ENCODE results near the gene OCSTAMP.

OCSTAMP gene

GRCh38 chr20:46554828-46555227 is 4.4 kb upstream of the OCSTAMP start:
- TF ChIP-seq, protein P1, sequence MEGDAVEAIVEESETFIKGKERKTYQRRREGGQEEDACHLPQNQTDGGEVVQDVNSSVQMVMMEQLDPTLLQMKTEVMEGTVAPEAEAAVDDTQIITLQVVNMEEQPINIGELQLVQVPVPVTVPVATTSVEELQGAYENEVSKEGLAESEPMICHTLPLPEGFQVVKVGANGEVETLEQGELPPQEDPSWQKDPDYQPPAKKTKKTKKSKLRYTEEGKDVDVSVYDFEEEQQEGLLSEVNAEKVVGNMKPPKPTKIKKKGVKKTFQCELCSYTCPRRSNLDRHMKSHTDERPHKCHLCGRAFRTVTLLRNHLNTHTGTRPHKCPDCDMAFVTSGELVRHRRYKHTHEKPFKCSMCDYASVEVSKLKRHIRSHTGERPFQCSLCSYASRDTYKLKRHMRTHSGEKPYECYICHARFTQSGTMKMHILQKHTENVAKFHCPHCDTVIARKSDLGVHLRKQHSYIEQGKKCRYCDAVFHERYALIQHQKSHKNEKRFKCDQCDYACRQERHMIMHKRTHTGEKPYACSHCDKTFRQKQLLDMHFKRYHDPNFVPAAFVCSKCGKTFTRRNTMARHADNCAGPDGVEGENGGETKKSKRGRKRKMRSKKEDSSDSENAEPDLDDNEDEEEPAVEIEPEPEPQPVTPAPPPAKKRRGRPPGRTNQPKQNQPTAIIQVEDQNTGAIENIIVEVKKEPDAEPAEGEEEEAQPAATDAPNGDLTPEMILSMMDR (IDR thresholded peaks at IDR 0.05; ENCODE audit: insufficient read depth, missing control alignments) = no peak
- no peak for DNase-seq (ENCODE audit: insufficient read length, low spot score)
- no peak for FAIRE-seq

- no peak for DNase-seq (ENCODE audit: insufficient read length, low spot score)
- FAIRE-seq = no peak
- TF ChIP-seq, protein P1 (IDR thresholded peaks at IDR 0.05; ENCODE audit: insufficient read depth, missing control alignments) = no peak
Observed at GRCh38 chr20:46553926-46554325, 3.5 kb upstream of the OCSTAMP start.

DNA sequence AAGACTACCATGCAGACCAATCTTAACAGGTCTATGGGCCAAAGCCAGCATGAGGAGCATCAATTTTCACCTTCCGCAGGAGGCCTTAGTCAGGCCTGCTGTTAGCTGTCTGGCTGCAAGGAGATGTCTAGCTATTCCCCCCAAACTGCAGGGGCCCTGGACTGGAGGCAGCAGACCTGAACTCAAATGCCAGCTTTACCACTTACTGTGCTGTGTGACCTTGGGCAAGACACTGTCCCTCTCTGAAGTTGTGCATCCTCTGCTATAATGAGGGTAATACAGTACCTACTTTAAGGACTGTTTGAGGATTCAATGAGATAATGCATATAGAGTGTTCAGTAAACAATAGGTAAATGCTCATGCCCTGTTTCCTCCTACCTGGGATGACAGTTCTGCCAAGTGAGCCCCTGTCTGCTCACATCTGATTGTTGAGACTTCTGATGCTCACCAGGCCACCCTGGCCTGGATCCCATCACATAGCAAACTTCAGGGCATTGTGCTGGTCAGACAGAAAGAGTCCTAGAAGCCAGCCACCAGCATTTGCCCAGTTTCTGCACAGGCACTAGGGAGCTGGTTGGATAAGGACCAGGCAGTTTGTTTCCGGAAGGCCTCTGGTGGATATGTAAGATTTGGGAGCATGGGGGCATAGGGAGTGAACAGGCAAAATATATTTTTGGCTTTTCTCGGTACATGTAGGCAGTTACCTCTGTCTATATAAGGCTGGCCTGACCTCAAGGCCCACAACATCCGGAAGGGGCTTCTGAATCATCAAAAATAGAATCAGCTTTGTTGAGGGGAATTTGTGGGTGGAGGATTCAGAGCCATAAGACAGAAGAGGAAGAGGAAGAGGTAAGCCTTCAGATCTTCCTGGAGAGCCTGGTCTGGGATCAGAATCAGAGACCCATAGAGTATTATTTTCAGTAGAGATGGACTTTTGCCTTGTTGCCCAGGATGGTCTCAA is 2.3 kb upstream of the OCSTAMP start:
- no peak for FAIRE-seq
- DNase-seq (ENCODE audit: insufficient read length, low spot score) = no peak
- TF ChIP-seq, protein P1 (IDR thresholded peaks at IDR 0.05; ENCODE audit: insufficient read depth, missing control alignments) = no peak

DNA sequence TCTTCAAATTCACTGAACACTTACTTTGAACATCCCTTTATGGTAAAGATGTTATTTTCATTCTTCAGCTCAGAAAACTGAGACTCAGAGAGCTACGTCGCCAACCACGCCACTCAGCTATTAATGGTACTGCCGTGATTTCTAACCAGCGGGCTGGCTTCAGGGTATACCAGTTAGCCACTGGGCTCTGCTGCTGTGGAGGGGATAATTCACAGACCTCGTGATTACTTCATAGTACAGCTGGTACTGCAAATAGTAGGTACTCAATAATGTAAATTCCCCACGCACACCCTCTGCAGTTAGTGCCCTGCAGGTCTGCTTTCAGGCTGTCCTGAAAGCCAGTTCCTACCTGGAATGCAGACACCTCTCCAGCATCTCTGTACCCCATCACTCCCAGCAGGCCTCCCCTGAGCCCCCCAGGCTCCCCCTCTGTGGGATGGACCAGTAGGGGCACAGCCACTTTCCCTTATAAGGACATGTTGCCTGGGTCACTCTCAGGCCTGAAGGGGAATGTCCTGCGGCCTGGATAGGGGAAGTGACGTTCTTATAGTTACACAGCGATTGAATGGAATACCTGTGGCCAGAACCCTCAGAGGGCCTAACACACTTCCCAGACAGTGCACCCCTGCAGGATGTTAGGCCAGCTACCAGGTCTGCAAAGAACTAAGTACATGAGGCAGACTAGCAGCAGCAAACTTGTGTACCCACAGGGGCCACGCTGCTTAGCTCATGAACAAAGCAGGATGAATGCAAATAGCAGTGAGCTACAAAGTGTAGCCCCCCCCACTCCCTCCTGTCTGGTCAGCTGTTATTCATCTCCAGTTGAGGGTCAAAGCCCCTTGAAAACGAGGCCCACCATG is 1.3 kb upstream of the OCSTAMP start:
- DNase-seq (ENCODE audit: insufficient read length, low spot score) (no peak), FAIRE-seq (no peak)
- TF ChIP-seq, protein P1 (IDR thresholded peaks at IDR 0.05; ENCODE audit: insufficient read depth, missing control alignments) = no peak

GRCh38 chr20:46549188-46549972 is 1.1 kb downstream of the OCSTAMP start:
- DNase-seq (ENCODE audit: insufficient read length, low spot score) (no peak), FAIRE-seq (no peak)
- TF ChIP-seq, protein P1 (IDR thresholded peaks at IDR 0.05; ENCODE audit: insufficient read depth, missing control alignments) = no peak

DNA sequence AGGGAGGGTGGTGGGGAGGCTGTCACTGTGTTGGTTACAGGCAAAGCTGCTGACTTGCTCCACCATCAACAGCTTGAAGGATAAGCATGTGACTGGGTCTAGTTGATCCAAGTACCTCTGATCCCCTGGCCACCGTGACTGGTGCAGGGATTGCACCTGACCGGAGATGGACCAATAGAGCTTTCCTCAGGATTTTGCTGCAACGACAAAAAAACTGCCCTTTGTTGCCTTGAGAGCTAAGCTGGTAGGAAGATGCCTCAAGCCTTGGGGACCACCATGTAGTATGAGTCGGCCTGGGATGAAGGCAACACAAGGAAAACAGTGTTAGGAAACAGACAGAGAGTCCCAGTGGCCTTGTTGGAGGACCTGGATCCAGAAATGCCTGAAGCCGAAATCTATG is 1.8 kb downstream of the OCSTAMP start:
- TF ChIP-seq, protein P1 (IDR thresholded peaks at IDR 0.05; ENCODE audit: insufficient read depth, missing control alignments) = no peak
- FAIRE-seq = no peak
- DNase-seq (ENCODE audit: insufficient read length, low spot score) = no peak
